Measurements from ENCODE around the gene AGBL5. TPM values are rescaled to one million over a fixed set of nuclear protein-coding genes. Genes with fewer than 3 reads are reported as not detected.

AGBL5 gene
- total RNA-seq, 2 experiments from 2014 or later: 37.4 to 42.0 TPM

DNA sequence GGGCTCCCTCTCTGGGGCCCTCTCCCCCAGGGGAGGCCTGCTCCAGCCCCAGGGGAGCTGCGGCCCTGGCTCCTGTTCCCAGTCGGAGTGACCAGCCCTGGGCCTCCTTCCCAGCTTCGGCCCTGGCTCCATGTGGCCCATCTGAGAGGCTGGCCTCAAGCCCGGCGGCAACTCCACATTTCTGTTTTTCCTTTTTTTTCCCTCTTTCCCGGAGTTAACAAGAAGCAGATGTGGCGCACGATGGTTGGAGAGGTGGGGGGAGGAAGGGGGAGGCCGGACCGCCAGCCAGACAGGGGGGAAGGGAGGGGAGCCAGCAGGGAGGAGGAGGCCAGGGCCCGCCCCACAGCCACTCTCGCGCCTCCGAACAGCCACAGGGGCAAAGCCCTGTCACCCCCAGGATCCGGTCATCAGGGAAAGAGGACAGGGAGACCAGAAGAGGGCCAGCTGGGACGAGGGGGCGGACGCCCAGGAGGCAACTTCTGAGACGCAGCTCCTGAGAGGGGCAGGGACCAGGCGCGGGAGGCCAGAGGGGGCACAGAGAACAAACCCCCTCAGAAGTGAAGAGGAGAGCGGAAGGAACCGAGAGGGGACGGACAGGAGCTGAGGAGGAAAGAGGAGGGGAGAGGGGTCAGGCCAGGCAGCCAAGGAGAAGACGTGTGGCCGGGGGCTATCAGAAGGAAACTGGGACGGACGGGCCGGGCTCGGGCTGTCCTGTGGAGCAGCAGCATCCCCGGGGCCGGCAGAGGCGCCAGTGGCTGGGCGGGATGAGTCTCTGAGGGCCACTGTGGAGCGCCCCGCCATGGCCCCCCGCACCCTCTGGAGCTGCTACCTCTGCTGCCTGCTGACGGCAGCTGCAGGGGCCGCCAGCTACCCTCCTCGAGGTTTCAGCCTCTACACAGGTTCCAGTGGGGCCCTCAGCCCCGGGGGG is 27.1 kb downstream of the AGBL5 start, which contains the start of gene EMILIN1:
Gene EMILIN1, plus strand, starts transcription at position 349 of the 928 bp plus-strand sequence. Its CDS starts 451 bp downstream, at position 800.
- H3K4me2 ChIP-seq (ENCODE audit: low read length): peak within 1 kb of the TSS; percentile 35
- H3K9me3 ChIP-seq (ENCODE audit: low read length): no peaks in the 10 kb centered on the region
- no peaks in the 10 kb centered on the region for H4K20me1 ChIP-seq (ENCODE audit: insufficient read depth, low read length)
- peak within 1 kb of the TSS; percentile 48; the same call in 1 of the 2 replicates for H2AFZ ChIP-seq (ENCODE audit: low read length)
- ChIA-PET CTCF (ENCODE audit: unreplicated experiment) (no interaction called here), POLR2A (no interaction called here)
- DNase-seq (ENCODE audit: low spot score): no peak
- peak within 1 kb of the TSS; percentile 46 for H3K27ac ChIP-seq (ENCODE audit: low read depth, low read length, poor library complexity, severe bottlenecking)
- intact Hi-C loops (cut with micrococcal nuclease; ENCODE audit: unreplicated experiment): no loop called here
- TF ChIP-seq, protein P1, sequence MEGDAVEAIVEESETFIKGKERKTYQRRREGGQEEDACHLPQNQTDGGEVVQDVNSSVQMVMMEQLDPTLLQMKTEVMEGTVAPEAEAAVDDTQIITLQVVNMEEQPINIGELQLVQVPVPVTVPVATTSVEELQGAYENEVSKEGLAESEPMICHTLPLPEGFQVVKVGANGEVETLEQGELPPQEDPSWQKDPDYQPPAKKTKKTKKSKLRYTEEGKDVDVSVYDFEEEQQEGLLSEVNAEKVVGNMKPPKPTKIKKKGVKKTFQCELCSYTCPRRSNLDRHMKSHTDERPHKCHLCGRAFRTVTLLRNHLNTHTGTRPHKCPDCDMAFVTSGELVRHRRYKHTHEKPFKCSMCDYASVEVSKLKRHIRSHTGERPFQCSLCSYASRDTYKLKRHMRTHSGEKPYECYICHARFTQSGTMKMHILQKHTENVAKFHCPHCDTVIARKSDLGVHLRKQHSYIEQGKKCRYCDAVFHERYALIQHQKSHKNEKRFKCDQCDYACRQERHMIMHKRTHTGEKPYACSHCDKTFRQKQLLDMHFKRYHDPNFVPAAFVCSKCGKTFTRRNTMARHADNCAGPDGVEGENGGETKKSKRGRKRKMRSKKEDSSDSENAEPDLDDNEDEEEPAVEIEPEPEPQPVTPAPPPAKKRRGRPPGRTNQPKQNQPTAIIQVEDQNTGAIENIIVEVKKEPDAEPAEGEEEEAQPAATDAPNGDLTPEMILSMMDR (conservative IDR thresholded peaks at IDR 0.05; ENCODE audit: low read length): no peak
- no peak for TF ChIP-seq EZH2phosphoT487 (IDR thresholded peaks at IDR 0.05; ENCODE audit: borderline replicate concordance, low read depth, low read length)
- H3K4me1 ChIP-seq (ENCODE audit: insufficient read depth, low read length, poor library complexity, severe bottlenecking): peaks cover 68% of the 10 kb centered on the region
- no peaks in the 10 kb centered on the region for H3K36me3 ChIP-seq (ENCODE audit: insufficient read depth, low read length)
- H3K9me2 ChIP-seq (ENCODE audit: insufficient read depth, low read length): no peaks in the 10 kb centered on the region
- H3K79me2 ChIP-seq (ENCODE audit: insufficient read depth, low read depth, low read length): no peaks in the 10 kb centered on the region
- BruUV-seq (replicated peaks): no TSS peak
- H3K4me3 ChIP-seq (ENCODE audit: low read depth, low read length, poor library complexity, severe bottlenecking): no peak within 1 kb of the TSS

DNA sequence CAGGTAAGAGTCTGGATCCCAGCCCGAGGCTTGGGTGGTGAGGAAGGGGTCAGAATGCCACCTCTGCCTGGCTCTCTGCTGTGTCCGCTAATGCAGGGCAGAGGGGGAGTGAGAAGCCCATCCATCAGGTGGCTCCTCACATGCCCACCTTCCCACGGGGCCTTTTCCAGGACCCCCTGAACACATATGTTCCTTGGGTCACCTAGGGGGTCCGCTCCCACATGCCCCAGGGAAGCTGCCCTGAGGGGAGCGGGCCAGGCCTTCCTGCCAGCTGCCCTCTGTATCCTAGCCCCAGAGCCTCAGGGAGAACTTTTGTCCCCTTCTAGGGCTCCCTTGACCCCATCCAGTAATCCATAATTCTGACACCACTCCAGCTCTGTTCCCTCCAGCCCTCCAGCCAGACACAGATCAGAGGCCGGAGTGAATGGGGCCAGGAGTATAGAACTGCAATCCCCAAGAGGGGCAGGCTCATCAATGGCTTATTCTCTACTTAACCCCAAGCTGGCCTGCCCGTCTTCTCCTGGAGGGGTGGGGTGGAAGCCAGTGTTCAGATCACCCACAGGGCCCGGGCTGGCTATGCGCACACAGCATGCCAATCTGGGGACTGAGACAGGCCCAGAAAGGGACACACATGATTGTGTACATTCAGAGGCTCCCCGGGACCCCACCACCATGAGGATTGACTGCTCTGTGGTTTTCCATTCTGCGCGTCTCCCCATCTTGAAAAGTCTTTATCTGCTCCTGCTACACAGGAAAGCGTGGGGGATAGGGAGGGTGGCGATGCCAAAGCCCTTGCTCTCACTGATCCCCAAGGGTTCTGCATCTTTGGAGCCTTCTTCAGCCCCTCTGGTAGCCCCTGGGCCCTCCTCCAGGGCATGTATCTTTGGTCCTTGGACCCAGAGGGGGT is 28.0 kb downstream of the AGBL5 start:
- H3K9me3 ChIP-seq (ENCODE audit: low read length): no peaks in the 10 kb centered on the region
- no TSS peak for BruUV-seq (replicated peaks)
- no peaks in the 10 kb centered on the region for H3K9me2 ChIP-seq (ENCODE audit: insufficient read depth, low read length)
- H3K4me2 ChIP-seq (ENCODE audit: low read length): no peak overlapping the region
- ChIA-PET CTCF (ENCODE audit: unreplicated experiment) (no interaction called here), POLR2A (interaction anchor here (0.6 kb wide), 1 partner anchor 91 kb away, joined by 3 read pairs; no protein-coding TSS in a partner anchor)
- peaks cover 58% of the 10 kb centered on the region for H3K4me1 ChIP-seq (ENCODE audit: insufficient read depth, low read length, poor library complexity, severe bottlenecking)
- intact Hi-C loops (cut with micrococcal nuclease; ENCODE audit: unreplicated experiment): no loop called here
- no peak overlapping the region for H3K4me3 ChIP-seq (ENCODE audit: low read depth, low read length, poor library complexity, severe bottlenecking)
- no peak overlapping the region for H2AFZ ChIP-seq (ENCODE audit: low read length)
- H3K79me2 ChIP-seq (ENCODE audit: insufficient read depth, low read depth, low read length): no peaks in the 10 kb centered on the region
- no peaks in the 10 kb centered on the region for H3K36me3 ChIP-seq (ENCODE audit: insufficient read depth, low read length)
- no peak for DNase-seq (ENCODE audit: low spot score)
- TF ChIP-seq EZH2phosphoT487 (IDR thresholded peaks at IDR 0.05; ENCODE audit: borderline replicate concordance, low read depth, low read length): no peak
- TF ChIP-seq, protein P1 (conservative IDR thresholded peaks at IDR 0.05; ENCODE audit: low read length): no peak
- no peak overlapping the region for H3K27ac ChIP-seq (ENCODE audit: low read depth, low read length, poor library complexity, severe bottlenecking)
- H4K20me1 ChIP-seq (ENCODE audit: insufficient read depth, low read length): no peaks in the 10 kb centered on the region

All from OCI-LY7 (cell line).